Measurements from ENCODE around the gene RPL39. TPM values are rescaled to one million over a fixed set of nuclear protein-coding genes. Genes with fewer than 3 reads are reported as not detected.

Gene RPL39
- total and polyA plus RNA-seq, 2 experiments from 2014 or later, result 2,910 to 2,912 TPM

- TF ChIP-seq, protein P1, sequence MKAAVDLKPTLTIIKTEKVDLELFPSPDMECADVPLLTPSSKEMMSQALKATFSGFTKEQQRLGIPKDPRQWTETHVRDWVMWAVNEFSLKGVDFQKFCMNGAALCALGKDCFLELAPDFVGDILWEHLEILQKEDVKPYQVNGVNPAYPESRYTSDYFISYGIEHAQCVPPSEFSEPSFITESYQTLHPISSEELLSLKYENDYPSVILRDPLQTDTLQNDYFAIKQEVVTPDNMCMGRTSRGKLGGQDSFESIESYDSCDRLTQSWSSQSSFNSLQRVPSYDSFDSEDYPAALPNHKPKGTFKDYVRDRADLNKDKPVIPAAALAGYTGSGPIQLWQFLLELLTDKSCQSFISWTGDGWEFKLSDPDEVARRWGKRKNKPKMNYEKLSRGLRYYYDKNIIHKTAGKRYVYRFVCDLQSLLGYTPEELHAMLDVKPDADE (IDR thresholded peaks at IDR 0.05), result no peak
- TF ChIP-seq CTCF (conservative IDR thresholded peaks at IDR 0.05; ENCODE audit: low read depth in 2 of 2), result no peak
- no peak for TF ChIP-seq JUNB (IDR thresholded peaks at IDR 0.05; ENCODE audit: unreplicated experiment)
- TF ChIP-seq, protein P2, sequence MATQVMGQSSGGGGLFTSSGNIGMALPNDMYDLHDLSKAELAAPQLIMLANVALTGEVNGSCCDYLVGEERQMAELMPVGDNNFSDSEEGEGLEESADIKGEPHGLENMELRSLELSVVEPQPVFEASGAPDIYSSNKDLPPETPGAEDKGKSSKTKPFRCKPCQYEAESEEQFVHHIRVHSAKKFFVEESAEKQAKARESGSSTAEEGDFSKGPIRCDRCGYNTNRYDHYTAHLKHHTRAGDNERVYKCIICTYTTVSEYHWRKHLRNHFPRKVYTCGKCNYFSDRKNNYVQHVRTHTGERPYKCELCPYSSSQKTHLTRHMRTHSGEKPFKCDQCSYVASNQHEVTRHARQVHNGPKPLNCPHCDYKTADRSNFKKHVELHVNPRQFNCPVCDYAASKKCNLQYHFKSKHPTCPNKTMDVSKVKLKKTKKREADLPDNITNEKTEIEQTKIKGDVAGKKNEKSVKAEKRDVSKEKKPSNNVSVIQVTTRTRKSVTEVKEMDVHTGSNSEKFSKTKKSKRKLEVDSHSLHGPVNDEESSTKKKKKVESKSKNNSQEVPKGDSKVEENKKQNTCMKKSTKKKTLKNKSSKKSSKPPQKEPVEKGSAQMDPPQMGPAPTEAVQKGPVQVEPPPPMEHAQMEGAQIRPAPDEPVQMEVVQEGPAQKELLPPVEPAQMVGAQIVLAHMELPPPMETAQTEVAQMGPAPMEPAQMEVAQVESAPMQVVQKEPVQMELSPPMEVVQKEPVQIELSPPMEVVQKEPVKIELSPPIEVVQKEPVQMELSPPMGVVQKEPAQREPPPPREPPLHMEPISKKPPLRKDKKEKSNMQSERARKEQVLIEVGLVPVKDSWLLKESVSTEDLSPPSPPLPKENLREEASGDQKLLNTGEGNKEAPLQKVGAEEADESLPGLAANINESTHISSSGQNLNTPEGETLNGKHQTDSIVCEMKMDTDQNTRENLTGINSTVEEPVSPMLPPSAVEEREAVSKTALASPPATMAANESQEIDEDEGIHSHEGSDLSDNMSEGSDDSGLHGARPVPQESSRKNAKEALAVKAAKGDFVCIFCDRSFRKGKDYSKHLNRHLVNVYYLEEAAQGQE (IDR thresholded peaks at IDR 0.05; ENCODE audit: unreplicated experiment), result no peak
- no peak for TF ChIP-seq POLR2AphosphoS5 (IDR thresholded peaks at IDR 0.05; ENCODE audit: low read depth)
- DNase-seq (ENCODE audit: low spot score) (peak; percentile 54), ATAC-seq (peak; percentile 4; the same call in 1 of the 3 replicates)
- H3K4me3 Mint-ChIP-seq, result no peak overlapping the region
- Histone ChIP-seq H3K27me3 (ENCODE audit: insufficient read depth) (peaks cover 12% of the 10 kb centered on the region), H4K20me1 (replicated peaks; ENCODE audit: insufficient read depth) (no peaks in the 10 kb centered on the region), H3K4me2 (no peak overlapping the region), H3K27ac (ENCODE audit: low read depth) (peak overlapping the region; percentile 74; the same call in 1 of the 2 replicates), H3K36me3 (ENCODE audit: insufficient read depth) (no peaks in the 10 kb centered on the region), H3K4me1 (ENCODE audit: insufficient read depth) (peaks cover 4% of the 10 kb centered on the region; the same call in 1 of the 2 replicates), H3F3A (replicated peaks; ENCODE audit: low read depth) (no peaks in the 10 kb centered on the region), H3K9me2 (ENCODE audit: insufficient read depth) (no peaks in the 10 kb centered on the region), H3K4me3 (no peak overlapping the region), H2AFZ (no peak overlapping the region), H3K79me2 (replicated peaks; ENCODE audit: insufficient read depth) (no peaks in the 10 kb centered on the region)
- peak overlapping the region; percentile 89 for H3K27ac Mint-ChIP-seq
- no peaks in the 10 kb centered on the region for H3K9me3 Mint-ChIP-seq
- H3K4me1 Mint-ChIP-seq, result peaks cover 16% of the 10 kb centered on the region
- no peaks in the 10 kb centered on the region; the same call in 2 of the 3 replicates for H3K36me3 Mint-ChIP-seq (ENCODE audit: low read depth)
- H3K27me3 Mint-ChIP-seq (ENCODE audit: insufficient read depth, low read depth, poor library complexity), result peaks cover 16% of the 10 kb centered on the region
These were observed 28.2 kb downstream of the RPL39 start for GRCh38 chrX:119763181-119763580.

DNA sequence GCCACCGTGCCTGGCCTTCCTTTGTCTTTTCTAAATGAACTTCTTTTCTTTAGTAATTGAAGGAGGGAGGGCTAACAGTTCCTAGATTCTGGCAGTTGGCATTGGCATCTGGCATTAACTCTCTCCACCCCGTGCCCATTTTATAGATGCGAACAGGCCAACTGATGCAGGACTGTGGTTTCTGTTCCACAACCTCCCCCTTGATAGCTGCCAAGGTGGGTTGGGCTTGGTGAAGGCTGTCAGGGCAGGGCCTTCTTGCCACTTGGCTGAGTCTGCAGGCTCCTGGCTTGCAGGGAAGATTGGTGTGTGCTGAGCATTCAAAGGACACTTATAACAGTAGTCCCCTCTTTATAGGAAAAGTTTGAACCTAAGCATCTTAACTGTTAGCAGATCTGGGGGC is 28.7 kb downstream of the RPL39 start:
- H3K9me3 Mint-ChIP-seq, result no peaks in the 10 kb centered on the region
- H3K4me3 Mint-ChIP-seq, result 0 out of 3 replicates have a peak overlapping the region, but pooled peaks have one; percentile 7
- H3K27me3 ChIP-seq (ENCODE audit: insufficient read depth), result peaks cover 12% of the 10 kb centered on the region
- peak overlapping the region; percentile 74; the same call in 1 of the 2 replicates for H3K27ac ChIP-seq (ENCODE audit: low read depth)
- H3K4me3 ChIP-seq, result no peak overlapping the region
- H2AFZ ChIP-seq, result no peak overlapping the region
- no peaks in the 10 kb centered on the region; the same call in 2 of the 3 replicates for H3K36me3 Mint-ChIP-seq (ENCODE audit: low read depth)
- ATAC-seq, result no peak
- DNase-seq (ENCODE audit: low spot score), result no peak
- H3K36me3 ChIP-seq (ENCODE audit: insufficient read depth), result no peaks in the 10 kb centered on the region
- no peaks in the 10 kb centered on the region for H4K20me1 ChIP-seq (replicated peaks; ENCODE audit: insufficient read depth)
- no peaks in the 10 kb centered on the region for H3F3A ChIP-seq (replicated peaks; ENCODE audit: low read depth)
- H3K27ac Mint-ChIP-seq, result peak overlapping the region; percentile 89; the same call in 1 of the 2 replicates
- H3K9me2 ChIP-seq (ENCODE audit: insufficient read depth), result no peaks in the 10 kb centered on the region
- no peaks in the 10 kb centered on the region for H3K79me2 ChIP-seq (replicated peaks; ENCODE audit: insufficient read depth)
- H3K4me1 ChIP-seq (ENCODE audit: insufficient read depth), result peaks cover 4% of the 10 kb centered on the region; the same call in 1 of the 2 replicates
- H3K4me1 Mint-ChIP-seq, result peaks cover 16% of the 10 kb centered on the region
- no peak overlapping the region for H3K4me2 ChIP-seq
- peaks cover 17% of the 10 kb centered on the region for H3K27me3 Mint-ChIP-seq (ENCODE audit: insufficient read depth, low read depth, poor library complexity)
- TF ChIP-seq, protein P2 (IDR thresholded peaks at IDR 0.05; ENCODE audit: unreplicated experiment), result no peak
- TF ChIP-seq JUNB (IDR thresholded peaks at IDR 0.05; ENCODE audit: unreplicated experiment) (no peak), ZNF114 (CRISPR knock-in tag; IDR thresholded peaks at IDR 0.05) (no peak), ZNF331 (CRISPR knock-in tag; IDR thresholded peaks at IDR 0.05; ENCODE audit: low read depth) (no peak), EZH2 (IDR thresholded peaks at IDR 0.05; ENCODE audit: low read depth, unreplicated experiment) (no peak), POLR2AphosphoS5 (IDR thresholded peaks at IDR 0.05; ENCODE audit: low read depth) (no peak), STAT1 (IDR thresholded peaks at IDR 0.05; ENCODE audit: unreplicated experiment) (no peak), CTCF (conservative IDR thresholded peaks at IDR 0.05; ENCODE audit: low read depth in 2 of 2) (no peak)
- TF ChIP-seq, protein P1 (IDR thresholded peaks at IDR 0.05), result no peak
